Upper lobe of right lung (tissue), 1 donor: ENCODE results near the gene FGF18. TPM values are rescaled to one million over a fixed set of nuclear protein-coding genes. Genes with fewer than 3 reads are reported as not detected.

Source experiments
- ATAC-seq: fragments of 200-7000 bp; cut with Tn5 transposase; one replicate; pipeline ENCODE4 v1.9.1; 2020; ENCODE audit warnings: mild to moderate bottlenecking, moderate library complexity
- DNase-seq: peaks from one replicate; pipeline ENCODE4 v3.0.0-alpha.2; 2020
- H3K27ac ChIP-seq: fragments of 200-600 bp; one replicate; pipeline ENCODE4 v1.8.0; 2022
- H3K27me3 ChIP-seq: fragments of 200-600 bp; one replicate; pipeline ENCODE4 v1.8.0; 2022; ENCODE audit warnings: mild to moderate bottlenecking
- H3K36me3 ChIP-seq: fragments of 200-600 bp; one replicate; pipeline ENCODE4 v1.8.0; 2022
- H3K4me1 ChIP-seq: fragments of 200-600 bp; one replicate; pipeline ENCODE4 v1.8.0; 2022
- H3K4me3 ChIP-seq: fragments of 200-600 bp; one replicate; pipeline ENCODE4 v1.8.0; 2022; ENCODE audit warnings: mild to moderate bottlenecking
- H3K9me3 ChIP-seq: fragments of 200-600 bp; one replicate; pipeline ENCODE4 v1.8.0; 2022
- intact Hi-C: fragments of 100-400 bp; cut with DNase I; formaldehyde crosslinking; loops from one replicate; pipeline ENCODE4 v1.11.0; 2022
- total RNA-seq: library from RNA; stranded (reverse); fragmentation: NEBNext Ultra II Directional; extraction: Animal tissue kit (Norgen Biotek cat#: 25700); gene quantifications from one replicate; pipeline ENCODE4 v1.2.1, GENCODE V29; 2021
- TF ChIP-seq, protein P1 (sequence below): fragments of 200-600 bp; IDR thresholded peaks from one replicate; pipeline ENCODE4 v1.8.0; 2022; ENCODE audit warnings: antibody characterized with exemption
- donor health status: DM: no; HTN: yes; CAD: no; lungs with severe emphysema.

Gene FGF18
- total RNA-seq, 1 donor from 2014 or later, result 4.2 TPM

GRCh38 chr5:171453056-171453725 is 33.7 kb downstream of the FGF18 start:
- DNase-seq (no peak), ATAC-seq (no peak)
- no peak overlapping the region for H3K4me3 ChIP-seq
- no peaks in the 10 kb centered on the region for H3K36me3 ChIP-seq
- intact Hi-C loops, result no loop called here
- no peak overlapping the region for H3K27ac ChIP-seq
- no peaks in the 10 kb centered on the region for H3K27me3 ChIP-seq
- no peaks in the 10 kb centered on the region for H3K9me3 ChIP-seq
- H3K4me1 ChIP-seq, result no peaks in the 10 kb centered on the region
- TF ChIP-seq, protein P1, sequence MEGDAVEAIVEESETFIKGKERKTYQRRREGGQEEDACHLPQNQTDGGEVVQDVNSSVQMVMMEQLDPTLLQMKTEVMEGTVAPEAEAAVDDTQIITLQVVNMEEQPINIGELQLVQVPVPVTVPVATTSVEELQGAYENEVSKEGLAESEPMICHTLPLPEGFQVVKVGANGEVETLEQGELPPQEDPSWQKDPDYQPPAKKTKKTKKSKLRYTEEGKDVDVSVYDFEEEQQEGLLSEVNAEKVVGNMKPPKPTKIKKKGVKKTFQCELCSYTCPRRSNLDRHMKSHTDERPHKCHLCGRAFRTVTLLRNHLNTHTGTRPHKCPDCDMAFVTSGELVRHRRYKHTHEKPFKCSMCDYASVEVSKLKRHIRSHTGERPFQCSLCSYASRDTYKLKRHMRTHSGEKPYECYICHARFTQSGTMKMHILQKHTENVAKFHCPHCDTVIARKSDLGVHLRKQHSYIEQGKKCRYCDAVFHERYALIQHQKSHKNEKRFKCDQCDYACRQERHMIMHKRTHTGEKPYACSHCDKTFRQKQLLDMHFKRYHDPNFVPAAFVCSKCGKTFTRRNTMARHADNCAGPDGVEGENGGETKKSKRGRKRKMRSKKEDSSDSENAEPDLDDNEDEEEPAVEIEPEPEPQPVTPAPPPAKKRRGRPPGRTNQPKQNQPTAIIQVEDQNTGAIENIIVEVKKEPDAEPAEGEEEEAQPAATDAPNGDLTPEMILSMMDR, result no peak

DNA sequence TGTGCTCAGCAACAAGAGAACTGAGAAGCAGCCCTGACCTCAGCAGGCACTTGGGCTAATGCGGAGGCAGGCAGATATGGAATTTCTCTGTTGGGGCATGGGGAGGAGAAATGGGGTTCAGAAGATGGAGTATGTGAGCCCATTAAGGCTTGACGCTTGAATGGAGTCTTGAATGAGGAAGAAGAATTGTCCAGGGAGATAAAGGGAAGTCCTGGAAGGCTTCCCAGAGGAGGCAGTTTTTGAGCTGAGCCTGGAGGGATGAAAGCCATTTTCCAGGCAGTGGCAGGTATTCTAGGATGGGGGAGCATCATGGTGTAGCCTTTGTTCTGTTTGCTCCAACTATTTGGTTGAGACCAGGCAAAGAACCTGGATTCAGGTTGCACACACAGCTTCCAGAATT is 34.5 kb downstream of the FGF18 start:
- intact Hi-C loops, result no loop called here
- Histone ChIP-seq H3K27ac (no peak overlapping the region), H3K4me3 (no peak overlapping the region), H3K36me3 (no peaks in the 10 kb centered on the region), H3K4me1 (no peaks in the 10 kb centered on the region), H3K27me3 (no peaks in the 10 kb centered on the region), H3K9me3 (no peaks in the 10 kb centered on the region)
- TF ChIP-seq, protein P1, result no peak
- ATAC-seq (no peak), DNase-seq (no peak)

- TF ChIP-seq, protein P1, result no peak
- intact Hi-C loops, result no loop called here
- Histone ChIP-seq H3K4me1 (no peaks in the 10 kb centered on the region), H3K36me3 (no peaks in the 10 kb centered on the region), H3K4me3 (no peak overlapping the region), H3K27me3 (no peaks in the 10 kb centered on the region), H3K27ac (no peak overlapping the region), H3K9me3 (no peaks in the 10 kb centered on the region)
- no peak for DNase-seq
- ATAC-seq, result no peak
Observed at GRCh38 chr5:171454549-171454948, 35.1 kb downstream of the FGF18 start.

- intact Hi-C loops, result no loop called here
- no peaks in the 10 kb centered on the region for H3K9me3 ChIP-seq
- no peaks in the 10 kb centered on the region for H3K36me3 ChIP-seq
- no peak for ATAC-seq
- no peak overlapping the region for H3K27ac ChIP-seq
- no peaks in the 10 kb centered on the region for H3K27me3 ChIP-seq
- DNase-seq, result no peak
- H3K4me3 ChIP-seq, result no peak overlapping the region
- TF ChIP-seq, protein P1, result no peak
- H3K4me1 ChIP-seq, result no peaks in the 10 kb centered on the region
Observed at GRCh38 chr5:171455522-171455921, 36.1 kb downstream of the FGF18 start.

GRCh38 chr5:171457208-171457981 is 37.9 kb downstream of the FGF18 start:
- no peaks in the 10 kb centered on the region for H3K9me3 ChIP-seq
- H3K4me3 ChIP-seq, result no peak overlapping the region
- no peak overlapping the region for H3K27ac ChIP-seq
- H3K4me1 ChIP-seq, result no peaks in the 10 kb centered on the region
- TF ChIP-seq, protein P1, result no peak
- H3K36me3 ChIP-seq, result no peaks in the 10 kb centered on the region
- intact Hi-C loops, result no loop called here
- no peaks in the 10 kb centered on the region for H3K27me3 ChIP-seq
- ATAC-seq, result no peak
- no peak for DNase-seq
